ENCODE data around the gene BCAS1.

DNA sequence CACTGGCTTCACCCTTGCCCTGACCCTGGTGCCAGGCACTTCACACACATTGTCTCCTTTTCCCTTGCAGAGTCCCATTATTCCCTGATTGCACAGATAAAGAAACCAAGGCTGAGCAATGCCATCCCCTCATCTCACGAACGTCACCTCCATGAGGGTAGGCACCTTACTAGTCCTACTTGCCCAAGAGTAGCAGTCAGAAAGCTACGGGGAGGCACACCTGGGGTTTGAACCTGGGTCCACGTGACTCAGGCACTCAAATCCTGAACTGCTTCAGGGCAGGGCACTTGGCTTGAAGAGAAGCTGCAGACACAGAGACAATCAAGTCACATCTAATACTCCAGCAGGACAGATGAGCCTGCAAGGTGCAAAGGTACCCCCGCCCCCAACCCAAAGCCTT is 1.9 kb downstream of the BCAS1 start:
- TF ChIP-seq, protein P1, sequence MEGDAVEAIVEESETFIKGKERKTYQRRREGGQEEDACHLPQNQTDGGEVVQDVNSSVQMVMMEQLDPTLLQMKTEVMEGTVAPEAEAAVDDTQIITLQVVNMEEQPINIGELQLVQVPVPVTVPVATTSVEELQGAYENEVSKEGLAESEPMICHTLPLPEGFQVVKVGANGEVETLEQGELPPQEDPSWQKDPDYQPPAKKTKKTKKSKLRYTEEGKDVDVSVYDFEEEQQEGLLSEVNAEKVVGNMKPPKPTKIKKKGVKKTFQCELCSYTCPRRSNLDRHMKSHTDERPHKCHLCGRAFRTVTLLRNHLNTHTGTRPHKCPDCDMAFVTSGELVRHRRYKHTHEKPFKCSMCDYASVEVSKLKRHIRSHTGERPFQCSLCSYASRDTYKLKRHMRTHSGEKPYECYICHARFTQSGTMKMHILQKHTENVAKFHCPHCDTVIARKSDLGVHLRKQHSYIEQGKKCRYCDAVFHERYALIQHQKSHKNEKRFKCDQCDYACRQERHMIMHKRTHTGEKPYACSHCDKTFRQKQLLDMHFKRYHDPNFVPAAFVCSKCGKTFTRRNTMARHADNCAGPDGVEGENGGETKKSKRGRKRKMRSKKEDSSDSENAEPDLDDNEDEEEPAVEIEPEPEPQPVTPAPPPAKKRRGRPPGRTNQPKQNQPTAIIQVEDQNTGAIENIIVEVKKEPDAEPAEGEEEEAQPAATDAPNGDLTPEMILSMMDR (conservative IDR thresholded peaks at IDR 0.05): no peak
- TF ChIP-seq ZFX (IDR thresholded peaks at IDR 0.05): no peak

Measured in C4-2B (cell line).